ENCODE data around the gene DAO. TPM values are rescaled to one million over a fixed set of nuclear protein-coding genes. Genes with fewer than 3 reads are reported as not detected.
"Not testable (repeated sequence)": the region's sequence is repeated elsewhere in the genome, so short reads cannot be mapped to it uniquely, and the experiment has no call there.

Gene DAO
- total and polyA plus RNA-seq, 9 donors, result not detected

- TF ChIP-seq CTCF (IDR thresholded peaks at IDR 0.05) (no peak), EP300 (IDR thresholded peaks at IDR 0.05) (no peak), POLR2A (IDR thresholded peaks at IDR 0.05) (no peak)
- DNase-seq, result no peak
- H3K27me3 ChIP-seq, result no peaks in the 10 kb centered on the region
- no peaks in the 10 kb centered on the region for H3K4me1 ChIP-seq (ENCODE audit: insufficient read depth)
- 84 to 92% (median 89%) methylated on average over 6 of the region's 6 CpGs for whole genome bisulfite sequencing, 3 donors
- no peak overlapping the region for H3K27ac ChIP-seq
- intact Hi-C loops (cut with DNase I), result loop anchor here in 1 of 4 donors (5.0 kb wide), 1 partner anchor 90 kb away; no protein-coding TSS in a partner anchor
- H3K36me3 ChIP-seq, result no peaks in the 10 kb centered on the region
- no peaks in the 10 kb centered on the region for H3K9me3 ChIP-seq
- no peak overlapping the region for H3K4me3 ChIP-seq
Measured at GRCh38 chr12:108861878-108862587, 17.9 kb upstream of the DAO start.

- H3K27ac ChIP-seq, result no peak overlapping the region
- H3K27me3 ChIP-seq, result no peaks in the 10 kb centered on the region
- no peaks in the 10 kb centered on the region for H3K9me3 ChIP-seq
- no peaks in the 10 kb centered on the region for H3K36me3 ChIP-seq
- 87 to 89% (median 88%) methylated on average over 3 of the region's 3 CpGs for WGBS, 3 donors
- DNase-seq, result no peak
- no peaks in the 10 kb centered on the region for H3K4me1 ChIP-seq (ENCODE audit: insufficient read depth)
- no peak overlapping the region for H3K4me3 ChIP-seq
- no peak for TF ChIP-seq EP300 (IDR thresholded peaks at IDR 0.05)
- no peak for TF ChIP-seq POLR2A (IDR thresholded peaks at IDR 0.05)
- intact Hi-C loops (cut with DNase I), result loop anchor here in 1 of 4 donors (5.0 kb wide), 1 partner anchor 90 kb away; no protein-coding TSS in a partner anchor
Measured at GRCh38 chr12:108862588-108862959, 17.3 kb upstream of the DAO start.

GRCh38 chr12:108865169-108865568 lies 14.7 kb upstream of the DAO start:
- Histone ChIP-seq H3K9me3 (no peaks in the 10 kb centered on the region), H3K27me3 (no peaks in the 10 kb centered on the region), H3K27ac (no peak overlapping the region), H3K36me3 (no peaks in the 10 kb centered on the region), H3K4me3 (no peak overlapping the region), H3K4me1 (ENCODE audit: insufficient read depth) (no peaks in the 10 kb centered on the region)
- DNase-seq, result no peak
- TF ChIP-seq CTCF (IDR thresholded peaks at IDR 0.05) (no peak), EP300 (IDR thresholded peaks at IDR 0.05) (no peak), POLR2A (IDR thresholded peaks at IDR 0.05) (no peak)
- 95 to 100% (median 99%) methylated on average over 4 of the region's 4 CpGs for WGBS, 3 donors
- intact Hi-C loops (cut with DNase I), result no loop called here

GRCh38 chr12:108866083-108866482 lies 13.8 kb upstream of the DAO start:
- H3K9me3 ChIP-seq; H3K4me1 ChIP-seq (ENCODE audit: insufficient read depth); H3K27ac ChIP-seq; H3K36me3 ChIP-seq; H3K4me3 ChIP-seq; intact Hi-C loops (cut with DNase I); H3K27me3 ChIP-seq; DNase-seq: not testable (repeated sequence)
- 92 to 95% (median 93%) methylated on average over 10 of the region's 10 CpGs for WGBS, 3 donors

- no peak for DNase-seq
- Histone ChIP-seq H3K27ac (no peak overlapping the region), H3K4me3 (no peak overlapping the region), H3K36me3 (no peaks in the 10 kb centered on the region), H3K9me3 (no peaks in the 10 kb centered on the region), H3K4me1 (ENCODE audit: insufficient read depth) (no peaks in the 10 kb centered on the region), H3K27me3 (no peaks in the 10 kb centered on the region)
- intact Hi-C loops (cut with DNase I), result no loop called here
- WGBS, 3 donors, result 88 to 95% (median 92%) methylated on average over 4 of the region's 4 CpGs
- TF ChIP-seq CTCF (IDR thresholded peaks at IDR 0.05) (no peak), POLR2A (IDR thresholded peaks at IDR 0.05) (no peak), EP300 (IDR thresholded peaks at IDR 0.05) (no peak)
Measured at GRCh38 chr12:108868781-108869180, 11.1 kb upstream of the DAO start.

All from ovary (tissue), 9 donors.